Uterus (tissue), 2 donors: ENCODE results near the gene FAM9B.

Experiments
- CTCF ChIP-seq, 4 experiments: fragments of 200-600 bp in 2 of 4; fragments of 450-650 bp in 2 of 4; sonication (generic) in 2 of 4; IDR thresholded peaks; one replicate each; pipeline ENCODE4 v1.5.1; 2016 to 2019; ENCODE audit warnings: antibody characterized with exemption in 4 of 4, mild to moderate bottlenecking in 2 of 4, moderate library complexity in 1 of 4
- POLR2A ChIP-seq, 2 donors: fragments of 450-650 bp; IDR thresholded peaks; one replicate each; pipeline ENCODE4 v1.6.1; 2016; ENCODE audit warnings: antibody characterized with exemption in 2 of 2, mild to moderate bottlenecking in 1 of 2, moderate library complexity in 1 of 2

GRCh38 chrX:8981723-8982122 is 52.2 kb downstream of the FAM9B start:
- TF ChIP-seq CTCF (IDR thresholded peaks at IDR 0.05) (no peak), POLR2A (IDR thresholded peaks at IDR 0.05) (no peak)
